ENCODE data around the gene CCDC170.

The CCDC170 gene

GRCh38 chr6:151652325-151652724 lies 158.5 kb downstream of the CCDC170 start:
- Histone ChIP-seq H3K79me2 (ENCODE audit: insufficient read depth, low read length) (no peaks in the 10 kb centered on the region), H3K4me3 (ENCODE audit: low read depth in 1 of 2, low read length in 2 of 2) (no peak overlapping the region), H3K9me3 (ENCODE audit: insufficient read depth, low read length, severe bottlenecking) (no peaks in the 10 kb centered on the region), H3K9ac (ENCODE audit: low read depth, low read length) (no peak overlapping the region), H3K27me3 (ENCODE audit: insufficient read depth, low read length, poor library complexity) (no peaks in the 10 kb centered on the region), H4K20me1 (ENCODE audit: insufficient read depth, low read length) (no peaks in the 10 kb centered on the region), H3K36me3 (ENCODE audit: insufficient read depth, low read length) (no peaks in the 10 kb centered on the region), H3K4me1 (ENCODE audit: insufficient read depth, low read length) (no peaks in the 10 kb centered on the region), H3K4me2 (ENCODE audit: insufficient read depth, low read length) (no peak overlapping the region), H2AFZ (ENCODE audit: low read depth, low read length) (no peak overlapping the region), H3K27ac (ENCODE audit: low read length) (no peak overlapping the region)
- DNase-seq (no peak), ATAC-seq (ENCODE audit: insufficient read depth, low read depth) (no peak)
- TF ChIP-seq EZH2 (IDR thresholded peaks at IDR 0.05; ENCODE audit: borderline replicate concordance, low read depth, low read length, severe bottlenecking): no peak
- no peak for TF ChIP-seq CTCF (IDR thresholded peaks at IDR 0.05; ENCODE audit: borderline replicate concordance, extremely low read depth, low read length, poor library complexity, severe bottlenecking)

GRCh38 chr6:151655099-151655498 lies 161.3 kb downstream of the CCDC170 start:
- Histone ChIP-seq H3K4me1 (ENCODE audit: insufficient read depth, low read length) (no peaks in the 10 kb centered on the region), H4K20me1 (ENCODE audit: insufficient read depth, low read length) (no peaks in the 10 kb centered on the region), H3K4me3 (ENCODE audit: low read depth in 1 of 2, low read length in 2 of 2) (no peak overlapping the region), H3K9me3 (ENCODE audit: insufficient read depth, low read length, severe bottlenecking) (no peaks in the 10 kb centered on the region), H3K36me3 (ENCODE audit: insufficient read depth, low read length) (no peaks in the 10 kb centered on the region), H3K4me2 (ENCODE audit: insufficient read depth, low read length) (no peak overlapping the region), H3K79me2 (ENCODE audit: insufficient read depth, low read length) (no peaks in the 10 kb centered on the region), H3K27ac (ENCODE audit: low read length) (no peak overlapping the region), H2AFZ (ENCODE audit: low read depth, low read length) (no peak overlapping the region), H3K27me3 (ENCODE audit: insufficient read depth, low read length, poor library complexity) (no peaks in the 10 kb centered on the region), H3K9ac (ENCODE audit: low read depth, low read length) (no peak overlapping the region)
- ATAC-seq (ENCODE audit: insufficient read depth, low read depth) (no peak), DNase-seq (no peak)
- TF ChIP-seq CTCF (IDR thresholded peaks at IDR 0.05; ENCODE audit: borderline replicate concordance, extremely low read depth, low read length, poor library complexity, severe bottlenecking): no peak
- no peak for TF ChIP-seq EZH2 (IDR thresholded peaks at IDR 0.05; ENCODE audit: borderline replicate concordance, low read depth, low read length, severe bottlenecking)

- Histone ChIP-seq H3K27me3 (ENCODE audit: insufficient read depth, low read length, poor library complexity) (no peaks in the 10 kb centered on the region), H3K4me1 (ENCODE audit: insufficient read depth, low read length) (no peaks in the 10 kb centered on the region), H3K4me3 (ENCODE audit: low read depth in 1 of 2, low read length in 2 of 2) (no peak overlapping the region), H2AFZ (ENCODE audit: low read depth, low read length) (no peak overlapping the region), H3K27ac (ENCODE audit: low read length) (no peak overlapping the region), H3K4me2 (ENCODE audit: insufficient read depth, low read length) (no peak overlapping the region), H3K36me3 (ENCODE audit: insufficient read depth, low read length) (no peaks in the 10 kb centered on the region), H3K79me2 (ENCODE audit: insufficient read depth, low read length) (no peaks in the 10 kb centered on the region), H4K20me1 (ENCODE audit: insufficient read depth, low read length) (no peaks in the 10 kb centered on the region), H3K9ac (ENCODE audit: low read depth, low read length) (no peak overlapping the region), H3K9me3 (ENCODE audit: insufficient read depth, low read length, severe bottlenecking) (no peaks in the 10 kb centered on the region)
- ATAC-seq (ENCODE audit: insufficient read depth, low read depth): no peak
- no peak for DNase-seq
- TF ChIP-seq EZH2 (IDR thresholded peaks at IDR 0.05; ENCODE audit: borderline replicate concordance, low read depth, low read length, severe bottlenecking) (no peak), CTCF (IDR thresholded peaks at IDR 0.05; ENCODE audit: borderline replicate concordance, extremely low read depth, low read length, poor library complexity, severe bottlenecking) (no peak)
Measured at GRCh38 chr6:151656392-151656791, 162.6 kb downstream of the CCDC170 start.

- ATAC-seq (ENCODE audit: insufficient read depth, low read depth): no peak
Measured at GRCh38 chr6:151658091-151658490, 164.3 kb downstream of the CCDC170 start.

More at GRCh38 chr6:151658091-151658490, 164.3 kb downstream of the CCDC170 start:
- no peak for DNase-seq
- H3K4me3 ChIP-seq (ENCODE audit: low read depth in 1 of 2, low read length in 2 of 2): no peak overlapping the region
- no peak for TF ChIP-seq EZH2 (IDR thresholded peaks at IDR 0.05; ENCODE audit: borderline replicate concordance, low read depth, low read length, severe bottlenecking)
- no peak for TF ChIP-seq CTCF (IDR thresholded peaks at IDR 0.05; ENCODE audit: borderline replicate concordance, extremely low read depth, low read length, poor library complexity, severe bottlenecking)
- no peaks in the 10 kb centered on the region for H3K79me2 ChIP-seq (ENCODE audit: insufficient read depth, low read length)
- no peak overlapping the region for H2AFZ ChIP-seq (ENCODE audit: low read depth, low read length)
- H3K4me1 ChIP-seq (ENCODE audit: insufficient read depth, low read length): no peaks in the 10 kb centered on the region
- H3K4me2 ChIP-seq (ENCODE audit: insufficient read depth, low read length): no peak overlapping the region
- no peak overlapping the region for H3K9ac ChIP-seq (ENCODE audit: low read depth, low read length)
- H3K36me3 ChIP-seq (ENCODE audit: insufficient read depth, low read length): no peaks in the 10 kb centered on the region
- no peak overlapping the region for H3K27ac ChIP-seq (ENCODE audit: low read length)
- H4K20me1 ChIP-seq (ENCODE audit: insufficient read depth, low read length): no peaks in the 10 kb centered on the region
- H3K27me3 ChIP-seq (ENCODE audit: insufficient read depth, low read length, poor library complexity): no peaks in the 10 kb centered on the region
- H3K9me3 ChIP-seq (ENCODE audit: insufficient read depth, low read length, severe bottlenecking): no peaks in the 10 kb centered on the region
